ENCODE measurements around the gene TMEM221. TPM values are rescaled to one million over a fixed set of nuclear protein-coding genes. Genes with fewer than 3 reads are reported as not detected.
A peak's percentile ranks its signal among the peaks of the same experiment; 100 is the strongest.

TMEM221 gene
- total and polyA plus RNA-seq, 10 of the 15 experiments (the other 5 are each of a cell fraction or from before 2014, with no cell fraction given) = 0.04 to 0.24 TPM; not detected in 8

GRCh38 chr19:17488593-17489391 lies 40.3 kb upstream of the TMEM221 start:
- Histone ChIP-seq H4K20me1 (ENCODE audit: control insufficient read depth, insufficient read depth) (no peaks in the 10 kb centered on the region), H3K4me1 (ENCODE audit: control insufficient read depth, insufficient read depth, low read length) (peaks cover 6% of the 10 kb centered on the region), H3K27ac (ENCODE audit: control insufficient read depth, insufficient read depth) (no peak overlapping the region), H3K4me2 (ENCODE audit: control insufficient read depth, insufficient read depth) (0 out of 2 replicates have a peak overlapping the region, but pooled peaks have one; percentile 21), H3K4me3 (no peak overlapping the region), H3K9ac (ENCODE audit: control insufficient read depth, insufficient read depth, low read length) (no peak overlapping the region), H3K9me3 (replicated peaks; ENCODE audit: control insufficient read depth, insufficient read depth, low read length) (no peaks in the 10 kb centered on the region), H3K36me3 (ENCODE audit: control insufficient read depth in 2 of 2, insufficient read depth in 2 of 2, low read length in 1 of 2) (no peaks in the 10 kb centered on the region), H3K79me2 (ENCODE audit: control insufficient read depth, insufficient read depth, low read length) (no peaks in the 10 kb centered on the region), H3K27me3 (replicated peaks in 1 of 2; ENCODE audit: control insufficient read depth in 2 of 2, insufficient read depth in 2 of 2, low read length in 1 of 2) (no peaks in the 10 kb centered on the region), H2AFZ (ENCODE audit: control insufficient read depth, low read depth, low read length) (no peak overlapping the region)
- BruUV-seq (replicated peaks) = no TSS peak
- ChIA-PET RAD21 (ENCODE audit: unreplicated experiment) (no interaction called here), CTCF (interaction anchor here (0.8 to 1.4 kb wide), 4 partner anchors 13 to 85 kb away, joined by 3 to 4 read pairs (median 4); no protein-coding TSS in a partner anchor), POLR2A (no interaction called here), SMC1A (ENCODE audit: uncharacterized antibody, unreplicated experiment) (no interaction called here)
- WGBS (ENCODE audit: insufficient coverage, insufficient replicate concordance, low lambda C conversion rate, missing lambda C conversion rate) = 9% methylated on average over 29 of the region's 31 CpGs
- peak; percentile 81 for FAIRE-seq
- TF ChIP-seq SIN3A (IDR thresholded peaks at IDR 0.05; ENCODE audit: low read depth, low read length) = no peak
- TF ChIP-seq RAD21 (IDR thresholded peaks at IDR 0.05; ENCODE audit: insufficient read depth, low read depth, low read length) = 0 out of 2 replicates have a peak, but pooled peaks have one; percentile 30
- TF ChIP-seq BACH1 (IDR thresholded peaks at IDR 0.05; ENCODE audit: borderline replicate concordance) = no peak
- TF ChIP-seq CTCF (IDR thresholded peaks at IDR 0.05 in 2 of 3, conservative IDR thresholded peaks at IDR 0.05 in 1 of 3; ENCODE audit: control insufficient read depth in 2 of 3, extremely low read depth in 1 of 3, insufficient read depth in 1 of 3, low read depth in 3 of 3, low read length in 3 of 3) = peak; percentile 20 to 47 (median 26); a peak in 4 of 6 replicates
- no peak for TF ChIP-seq CEBPB (IDR thresholded peaks at IDR 0.05; ENCODE audit: borderline replicate concordance in 1 of 2, low read depth in 2 of 2, low read length in 2 of 2)
- no peak for DNase-seq (ENCODE audit: low read depth, low spot score)
- ATAC-seq = peak; percentile 100
- intact Hi-C loops (cut with micrococcal nuclease; ENCODE audit: unreplicated experiment) (no loop called here), in situ Hi-C loops (cut with MboI) (no loop called here)
